GM18526 (cell line): Measurements from ENCODE around the gene ARMH3.

ENCODE experiments used
- POLR2A ChIP-seq: IDR thresholded peaks from 3 replicates; pipeline ENCODE4 v1.6.1; 2011; ENCODE audit not compliant: insufficient read length; ENCODE audit errors: extremely low read depth

Gene ARMH3

GRCh38 chr10:102064503-102064867 lies 8.5 kb upstream of the ARMH3 start:
- TF ChIP-seq POLR2A = no peak

- TF ChIP-seq POLR2A = no peak
Observed at GRCh38 chr10:102059987-102060386, 4.0 kb upstream of the ARMH3 start.

GRCh38 chr10:102046095-102046494 lies 9.9 kb downstream of the ARMH3 start:
- TF ChIP-seq POLR2A = no peak

GRCh38 chr10:102045292-102045691 lies 10.7 kb downstream of the ARMH3 start:
- TF ChIP-seq POLR2A = no peak

GRCh38 chr10:102040305-102041050 lies 15.5 kb downstream of the ARMH3 start:
- no peak for TF ChIP-seq POLR2A

- no peak for TF ChIP-seq POLR2A
Observed at GRCh38 chr10:102038410-102038809, 17.6 kb downstream of the ARMH3 start.

- TF ChIP-seq POLR2A = no peak
Observed at GRCh38 chr10:102033787-102034186, 22.2 kb downstream of the ARMH3 start.

GRCh38 chr10:102027261-102027660 lies 28.7 kb downstream of the ARMH3 start:
- no peak for TF ChIP-seq POLR2A

GRCh38 chr10:102024799-102025198 lies 31.2 kb downstream of the ARMH3 start:
- TF ChIP-seq POLR2A = no peak

- TF ChIP-seq POLR2A = no peak
Observed at GRCh38 chr10:102020938-102021337, 35.0 kb downstream of the ARMH3 start.

- no peak for TF ChIP-seq POLR2A
Observed at GRCh38 chr10:102017295-102017694, 38.7 kb downstream of the ARMH3 start.

- TF ChIP-seq POLR2A = no peak
Observed at GRCh38 chr10:102016416-102016815, 39.6 kb downstream of the ARMH3 start.

GRCh38 chr10:102010961-102011360 lies 45.0 kb downstream of the ARMH3 start:
- no peak for TF ChIP-seq POLR2A

GRCh38 chr10:102009801-102010425 lies 46.1 kb downstream of the ARMH3 start:
- no peak for TF ChIP-seq POLR2A

- no peak for TF ChIP-seq POLR2A
Observed at GRCh38 chr10:102007796-102008195, 48.2 kb downstream of the ARMH3 start.

GRCh38 chr10:102004376-102004775 lies 51.6 kb downstream of the ARMH3 start:
- TF ChIP-seq POLR2A = no peak

- TF ChIP-seq POLR2A = no peak
Observed at GRCh38 chr10:102003541-102003940, 52.4 kb downstream of the ARMH3 start.
